GM11168 (cell line): ENCODE measurements around the gene ERC1.
"Not testable (repeated sequence)": the region's sequence is repeated elsewhere in the genome, so short reads cannot be mapped to it uniquely, and the experiment has no call there.

Experiments used
- in situ Hi-C: fragments of 300-500 bp; cut with MboI; formaldehyde crosslinking; loops from one replicate; pipeline ENCODE4 v1.12.0; 2022; ENCODE audit warnings: low sequenced_read_pairs; ENCODE audit not compliant: unreplicated experiment

ERC1 gene

DNA sequence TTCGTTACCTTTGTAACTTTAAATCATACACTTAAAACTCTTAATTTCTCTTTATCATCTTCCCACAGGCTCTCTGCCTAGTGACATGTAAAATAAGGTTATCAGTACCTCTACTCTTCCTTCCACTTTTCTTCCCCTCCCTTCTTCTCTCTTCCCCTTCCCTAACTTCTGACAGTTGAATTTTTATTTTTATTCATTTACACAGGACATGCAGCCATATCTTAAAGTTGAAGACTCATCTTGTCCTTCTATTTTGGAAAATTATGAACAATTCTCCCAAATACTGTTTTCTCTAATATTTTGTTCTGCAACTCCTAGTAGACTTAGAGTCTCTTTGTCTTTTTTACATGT, 339.4 kb downstream of the ERC1 start:
- in situ Hi-C loops, result no loop called here

DNA sequence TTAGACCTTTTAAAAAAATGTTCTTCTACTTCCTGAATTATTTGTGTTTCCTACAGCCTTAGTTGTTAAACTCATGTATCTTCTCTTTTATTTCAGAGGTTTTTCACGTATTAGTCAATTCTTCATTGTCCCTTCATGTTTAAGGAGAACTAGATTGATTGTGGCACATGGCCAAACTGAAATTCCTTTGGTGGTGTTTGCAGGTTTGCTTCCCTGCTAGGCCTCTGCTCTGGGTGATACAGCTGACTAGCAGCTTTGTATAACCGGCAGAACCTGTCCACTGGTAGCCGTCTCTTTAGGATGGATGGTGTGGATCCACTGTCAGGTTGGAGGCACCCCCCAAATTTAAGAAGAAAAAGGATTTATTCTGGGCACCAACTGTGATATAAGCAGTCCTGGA, 341.3 kb downstream of the ERC1 start:
- in situ Hi-C loops, result no loop called here

GRCh38 chr12:1338483-1339177, 347.6 kb downstream of the ERC1 start:
- in situ Hi-C loops, result no loop called here

- in situ Hi-C loops, result not testable (repeated sequence)
Measured at GRCh38 chr12:1339178-1339541, 348.1 kb downstream of the ERC1 start.

DNA sequence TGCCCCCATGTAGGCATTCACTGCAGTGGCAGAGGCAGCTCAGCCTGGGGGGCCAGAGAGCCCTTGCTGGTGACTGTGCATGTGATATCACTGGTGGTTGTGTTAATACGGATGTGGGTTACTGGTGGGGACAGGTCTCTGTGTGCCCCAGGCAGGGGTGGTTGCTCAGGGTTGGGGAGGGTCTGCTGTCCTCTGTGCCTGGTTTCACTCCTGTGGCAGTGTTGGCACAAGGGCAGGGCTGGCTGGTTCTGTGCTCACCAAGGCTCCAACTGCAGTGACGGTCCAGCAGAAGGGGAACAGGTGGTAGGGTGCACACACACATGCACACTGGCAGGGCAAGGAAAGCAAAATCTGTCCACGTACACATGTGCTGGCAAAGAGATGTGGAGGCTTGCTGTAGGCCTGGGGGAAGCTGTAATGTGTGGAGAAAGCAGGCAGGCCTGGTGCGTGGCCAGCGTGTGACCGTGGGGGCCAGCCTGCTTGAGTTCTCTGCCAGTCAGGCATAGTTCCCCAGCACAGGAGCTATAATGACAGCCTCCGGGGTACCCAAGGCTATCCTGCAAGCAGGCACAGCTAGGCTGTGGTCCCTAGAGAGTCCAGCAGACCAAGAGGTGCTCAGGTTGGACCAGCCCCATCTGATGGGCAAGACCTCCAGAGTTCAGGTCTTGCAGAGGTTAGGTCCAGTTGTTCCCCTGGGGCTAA, 348.7 kb downstream of the ERC1 start:
- in situ Hi-C loops, result no loop called here

DNA sequence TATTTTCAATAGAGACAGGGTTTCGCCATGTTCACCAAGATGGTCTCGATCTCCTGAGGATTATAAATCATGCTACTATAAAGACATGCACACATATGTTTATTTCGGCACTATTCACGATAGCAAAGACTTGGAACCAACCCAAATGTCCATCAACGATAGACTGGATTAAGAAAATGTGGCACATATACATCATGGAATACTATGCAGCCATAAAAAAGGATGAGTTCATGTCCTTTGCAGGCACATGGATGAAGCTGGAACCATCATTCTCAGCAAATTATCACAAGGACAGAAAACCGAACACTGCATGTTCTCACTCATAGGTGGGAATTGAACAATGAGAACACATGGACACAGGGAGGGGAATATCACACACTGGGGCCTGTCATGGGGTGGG, 350.2 kb downstream of the ERC1 start:
- in situ Hi-C loops, result not testable (repeated sequence)

DNA sequence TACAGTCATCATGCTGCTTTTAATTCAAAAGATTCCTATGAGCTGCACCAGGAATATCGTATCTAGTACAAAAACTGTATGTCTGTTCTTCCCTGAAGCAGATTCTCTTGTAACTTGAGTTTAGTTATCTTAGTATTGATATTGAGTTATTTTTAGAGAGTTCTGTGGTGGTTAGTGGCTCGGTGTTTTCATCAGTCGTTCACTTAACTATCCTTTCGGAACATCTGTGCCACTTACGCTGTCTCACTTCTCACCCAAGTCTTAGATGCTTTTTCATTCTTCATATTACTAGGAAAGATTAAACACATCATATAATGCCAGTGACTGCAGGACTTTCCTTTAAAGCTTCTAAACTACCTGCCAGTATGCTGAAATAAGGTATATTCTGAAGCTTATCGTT, 352.4 kb downstream of the ERC1 start:
- in situ Hi-C loops, result no loop called here

DNA sequence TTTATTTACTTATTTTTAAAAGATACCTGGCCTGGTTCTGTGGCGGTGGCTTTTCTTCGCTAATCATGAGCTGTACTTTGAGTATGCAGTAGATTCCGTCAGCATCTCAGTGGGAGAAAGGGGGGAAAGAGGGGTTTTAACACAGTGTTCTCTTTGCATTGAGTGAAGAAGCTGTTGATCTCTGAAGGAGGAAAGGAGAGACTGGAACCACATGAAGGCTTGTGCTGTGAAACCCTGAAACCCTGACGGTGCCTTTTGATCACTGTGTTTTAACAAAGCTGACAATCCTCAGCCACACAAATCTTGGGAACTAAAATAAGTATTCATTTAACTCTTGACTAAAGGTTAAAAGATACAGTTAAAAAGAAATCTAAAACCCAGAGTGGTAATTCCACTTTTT, 353.2 kb downstream of the ERC1 start:
- in situ Hi-C loops, result no loop called here

DNA sequence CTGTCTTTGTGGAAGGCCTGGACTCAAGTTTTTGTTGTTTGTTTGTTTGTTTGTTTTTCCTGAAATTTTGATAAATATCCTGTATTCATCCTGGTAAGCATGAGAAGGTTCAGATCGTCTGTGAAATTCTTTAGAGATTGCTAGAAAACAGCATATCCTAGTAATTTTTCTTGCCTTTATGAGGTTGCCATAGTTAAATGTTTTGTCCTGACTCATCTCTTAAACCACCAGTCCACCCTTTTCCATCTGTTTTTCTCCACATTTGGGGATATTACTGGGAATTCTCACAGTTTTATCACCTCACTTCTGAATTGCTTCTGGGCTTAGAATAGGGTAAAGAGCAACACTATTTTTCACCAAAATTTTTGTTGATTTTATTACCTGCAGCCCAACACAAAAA, 355.1 kb downstream of the ERC1 start:
- in situ Hi-C loops, result no loop called here

DNA sequence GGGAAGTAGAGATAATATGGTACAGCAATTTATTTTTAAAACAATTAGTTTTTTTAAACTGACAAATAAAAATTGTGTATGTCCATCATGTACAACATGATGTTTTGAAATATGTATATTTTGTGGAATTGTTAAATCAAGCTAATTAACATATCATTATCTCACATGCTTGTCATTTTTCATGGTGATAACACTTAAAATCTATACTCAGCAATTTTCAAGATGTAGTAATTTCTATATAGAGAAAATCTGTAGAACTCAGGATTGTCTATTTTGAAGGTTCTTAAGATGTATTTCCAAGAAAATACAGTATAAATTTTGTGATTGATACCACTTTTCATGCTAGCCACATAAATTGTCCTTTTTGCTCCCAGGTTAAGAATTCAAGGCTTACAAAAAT, 356.3 kb downstream of the ERC1 start:
- in situ Hi-C loops, result no loop called here

DNA sequence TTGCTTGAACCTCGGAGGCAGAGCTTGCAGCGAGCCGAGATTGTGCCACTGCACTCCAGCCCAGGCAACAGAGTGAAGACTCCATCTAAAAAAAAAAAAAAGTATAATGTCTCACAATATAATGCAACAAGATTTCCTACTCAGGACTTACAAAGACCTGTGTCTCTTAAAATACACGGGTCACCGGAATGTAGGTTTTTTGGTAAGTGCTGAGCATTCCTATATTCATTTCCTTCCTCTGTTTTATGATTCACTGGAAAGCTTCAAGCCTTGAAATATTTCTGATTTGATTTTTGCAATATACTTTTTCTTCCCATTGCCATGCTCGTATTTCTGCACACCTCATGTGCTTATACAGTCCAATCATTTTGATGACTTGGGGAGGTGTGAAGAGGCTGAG, 357.6 kb downstream of the ERC1 start:
- in situ Hi-C loops, result no loop called here

- in situ Hi-C loops, result no loop called here
Measured at GRCh38 chr12:1350055-1350933, 359.3 kb downstream of the ERC1 start.

- in situ Hi-C loops, result no loop called here
Measured at GRCh38 chr12:1350934-1351240, 359.9 kb downstream of the ERC1 start.

DNA sequence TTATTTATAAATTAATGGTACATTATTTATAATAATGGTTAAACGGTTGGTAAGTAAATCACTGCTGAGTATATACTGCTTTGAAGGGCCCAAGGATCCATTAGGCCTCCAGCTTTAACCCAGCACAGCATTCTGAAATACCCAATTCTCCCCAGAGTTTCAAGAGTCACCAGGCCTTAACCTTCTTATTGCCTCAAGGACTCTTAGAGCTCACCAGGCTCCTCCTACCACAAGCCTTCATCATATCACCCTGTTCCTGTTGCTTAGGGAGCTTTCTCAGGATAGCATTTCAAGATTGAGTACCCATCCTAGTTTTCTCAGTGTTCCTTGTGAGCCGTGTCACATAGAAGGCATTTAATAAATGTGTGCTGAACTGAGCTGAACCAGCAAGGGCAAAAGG, 360.9 kb downstream of the ERC1 start:
- in situ Hi-C loops, result no loop called here

- in situ Hi-C loops, result no loop called here
Measured at GRCh38 chr12:1353451-1353850, 362.4 kb downstream of the ERC1 start.

- in situ Hi-C loops, result no loop called here
Measured at GRCh38 chr12:1355396-1355795, 364.4 kb downstream of the ERC1 start.

DNA sequence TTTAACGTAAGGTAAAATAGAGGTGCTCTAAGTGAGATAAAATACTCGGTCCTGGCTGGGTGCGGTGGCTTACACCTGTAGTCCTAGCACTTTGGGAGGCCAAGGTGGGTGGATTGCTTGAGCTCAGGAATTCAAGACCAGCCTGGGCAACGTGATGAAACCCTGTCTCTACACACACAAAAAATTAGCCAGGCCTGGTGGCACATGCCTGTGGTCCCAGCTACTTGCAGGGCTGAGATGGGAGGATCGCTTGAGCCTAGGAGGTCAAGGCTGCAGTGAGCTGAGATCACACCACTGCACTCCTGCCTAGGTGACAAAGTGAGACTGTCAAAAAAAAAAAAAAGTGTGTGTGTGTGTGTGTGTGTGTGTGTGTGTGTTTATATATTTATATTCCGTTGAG, 364.8 kb downstream of the ERC1 start:
- in situ Hi-C loops, result not testable (repeated sequence)

DNA sequence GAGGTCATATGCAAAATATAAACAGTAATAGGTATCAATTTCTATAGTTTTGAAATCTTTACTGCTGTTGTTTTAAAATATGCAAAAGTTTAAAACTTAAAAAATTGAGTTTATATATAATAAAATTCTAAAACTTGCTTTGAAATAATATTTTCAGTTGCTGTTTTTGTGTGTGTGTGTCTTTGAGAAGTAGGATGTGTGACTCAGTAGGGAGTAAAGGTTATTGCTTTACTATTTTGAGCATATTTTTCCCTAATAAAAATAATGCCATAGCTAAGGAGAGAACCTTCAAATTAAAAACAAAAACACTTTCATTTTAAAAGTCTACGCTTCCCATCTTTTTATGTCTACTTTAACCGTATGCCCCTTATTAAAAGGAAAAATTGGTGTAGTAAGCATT, 365.3 kb downstream of the ERC1 start:
- in situ Hi-C loops, result no loop called here

- in situ Hi-C loops, result no loop called here
Measured at GRCh38 chr12:1357171-1357570, 366.1 kb downstream of the ERC1 start.

DNA sequence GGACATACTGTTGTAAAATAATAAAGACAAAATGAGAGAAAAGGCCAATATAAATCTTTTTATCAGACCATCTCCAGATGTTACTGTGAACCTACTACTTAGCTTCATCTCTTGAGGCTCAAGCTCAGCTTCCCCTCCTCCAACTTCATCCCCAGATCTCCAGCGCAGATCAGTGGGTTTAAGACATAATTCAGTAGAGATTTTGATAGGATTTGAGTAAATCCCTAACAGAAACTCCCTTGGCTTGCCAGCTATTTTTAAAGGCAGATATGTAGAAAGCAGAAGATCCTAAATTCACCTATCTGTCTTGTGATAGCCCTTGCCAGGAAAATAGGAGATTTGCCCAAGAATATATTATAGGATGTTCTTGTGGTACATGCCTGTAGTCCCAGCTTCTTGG, 366.7 kb downstream of the ERC1 start:
- in situ Hi-C loops, result no loop called here

DNA sequence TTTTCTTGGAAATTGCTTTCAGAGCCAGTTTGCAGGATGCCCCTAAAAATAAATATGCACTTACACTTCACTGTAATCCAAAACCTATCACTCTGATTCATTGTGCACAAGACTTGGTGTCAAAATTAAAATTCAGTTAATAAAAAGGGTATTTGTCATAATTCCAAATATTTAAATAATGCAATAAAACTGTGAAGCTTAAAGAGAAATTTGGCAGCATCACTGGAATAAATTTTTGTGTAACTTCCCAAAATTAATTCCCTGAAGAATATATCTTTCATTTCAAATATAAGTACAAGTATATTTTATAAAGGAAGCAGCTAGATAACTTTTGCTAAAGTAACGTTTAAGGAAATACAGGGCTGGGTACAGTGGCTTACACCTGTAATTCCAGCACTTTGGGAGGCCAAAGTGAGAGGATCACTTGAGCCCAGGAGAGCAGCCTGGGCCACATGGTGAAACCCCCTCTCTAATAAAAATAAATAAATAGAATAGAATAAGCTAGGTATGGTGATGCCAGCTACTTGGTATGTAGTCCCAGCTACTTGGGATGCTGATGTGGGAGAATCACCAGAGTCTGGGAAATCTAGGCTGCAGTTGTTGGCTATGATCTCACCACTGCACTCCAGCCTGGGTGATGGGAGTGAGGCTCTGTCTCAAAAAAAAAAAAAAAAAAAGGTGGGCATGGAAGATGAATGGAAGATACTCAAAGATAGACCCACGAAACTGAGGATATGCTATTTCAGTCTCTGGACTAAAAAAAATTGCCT, 369.6 kb downstream of the ERC1 start:
- in situ Hi-C loops, result no loop called here
